GM19452 (cell line): ENCODE data around the gene FUS.
"Not testable (repeated sequence)": the region's sequence is repeated elsewhere in the genome, so short reads cannot be mapped to it uniquely, and the experiment has no call there.

Experiments
- ATAC-seq: cut with Tn5 transposase; IDR thresholded peaks from one replicate; pipeline ENCODE4 v1.9.1; 2021; ENCODE audit not compliant: unreplicated experiment

Gene FUS

DNA sequence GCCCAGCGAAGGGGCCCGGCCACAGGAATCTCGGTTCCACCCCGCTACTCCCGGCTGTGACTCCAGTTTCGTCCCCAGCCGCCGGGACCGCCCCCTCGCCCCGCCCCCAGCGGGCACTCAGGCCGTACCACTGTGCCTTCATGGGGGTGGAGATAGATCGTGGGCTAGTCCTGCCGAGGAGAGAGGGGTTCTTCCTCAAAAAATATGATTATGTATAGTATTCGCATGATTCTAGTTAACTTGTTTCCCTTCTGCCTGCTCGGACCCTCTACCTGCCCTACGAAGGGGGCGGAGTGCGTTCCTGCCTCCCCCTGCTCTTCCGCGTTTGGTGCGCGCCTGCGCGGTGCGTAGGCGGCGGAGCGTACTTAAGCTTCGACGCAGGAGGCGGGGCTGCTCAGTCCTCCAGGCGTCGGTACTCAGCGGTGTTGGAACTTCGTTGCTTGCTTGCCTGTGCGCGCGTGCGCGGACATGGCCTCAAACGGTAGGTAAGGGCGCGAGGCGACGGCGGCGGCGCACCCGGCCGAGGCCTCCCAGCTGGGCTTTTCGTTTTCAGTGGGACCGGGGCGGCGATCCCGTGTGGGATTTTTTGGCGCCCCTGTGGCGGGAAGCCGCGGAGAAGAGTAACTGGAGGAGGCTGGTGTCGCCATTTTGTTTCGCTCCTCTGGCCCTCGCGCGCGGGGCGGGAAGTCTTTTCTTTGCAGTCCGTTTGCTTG lies at the start of gene FUS:
Gene FUS (plus strand): TSS at position 393 of the 713 bp plus-strand sequence. CDS start 76 bp downstream, at position 469.
- ATAC-seq, result peak; percentile 51

DNA sequence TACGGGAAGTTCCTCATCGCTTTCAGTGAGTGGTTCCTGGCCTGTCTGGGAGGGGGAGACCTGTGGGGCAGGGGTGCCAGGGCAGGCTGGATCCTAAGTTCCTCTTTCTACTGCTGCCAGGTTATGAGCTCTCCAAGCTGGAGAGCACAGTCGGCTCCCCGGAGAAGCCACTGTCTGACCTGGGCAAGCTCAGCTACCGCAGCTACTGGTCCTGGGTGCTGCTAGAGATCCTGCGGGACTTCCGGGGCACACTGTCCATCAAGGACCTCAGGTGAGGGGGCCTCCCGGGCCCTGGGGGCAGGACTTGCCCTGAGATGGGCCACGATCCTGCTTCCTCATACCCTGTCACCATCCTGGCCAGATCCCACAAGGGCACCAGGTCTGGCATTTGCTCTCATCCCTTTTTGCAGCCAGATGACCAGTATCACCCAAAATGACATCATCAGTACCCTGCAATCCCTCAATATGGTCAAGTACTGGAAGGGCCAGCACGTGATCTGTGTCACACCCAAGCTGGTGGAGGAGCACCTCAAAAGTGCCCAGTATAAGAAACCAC lies 49.5 kb upstream of the FUS start:
- no peak for ATAC-seq

DNA sequence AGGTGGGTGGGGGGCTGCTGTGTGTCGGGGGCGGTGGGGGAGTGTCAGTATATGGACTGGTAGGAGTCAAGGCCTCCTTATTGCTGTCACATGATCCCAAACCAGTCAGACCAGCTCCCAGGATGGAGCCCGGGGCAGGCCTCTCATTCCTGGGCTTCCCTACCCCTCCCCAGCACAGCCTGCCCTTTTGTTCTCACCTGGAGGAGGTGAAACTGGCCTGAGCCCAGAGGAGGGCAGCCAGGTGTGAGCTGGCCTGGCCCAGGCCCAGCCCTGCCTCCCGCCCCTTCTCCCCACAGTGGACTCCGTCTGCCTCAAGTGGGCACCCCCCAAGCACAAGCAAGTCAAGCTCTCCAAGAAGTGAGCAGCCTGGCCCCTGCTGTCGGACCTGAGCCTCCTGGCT lies 49.0 kb upstream of the FUS start:
- ATAC-seq, result no peak

DNA sequence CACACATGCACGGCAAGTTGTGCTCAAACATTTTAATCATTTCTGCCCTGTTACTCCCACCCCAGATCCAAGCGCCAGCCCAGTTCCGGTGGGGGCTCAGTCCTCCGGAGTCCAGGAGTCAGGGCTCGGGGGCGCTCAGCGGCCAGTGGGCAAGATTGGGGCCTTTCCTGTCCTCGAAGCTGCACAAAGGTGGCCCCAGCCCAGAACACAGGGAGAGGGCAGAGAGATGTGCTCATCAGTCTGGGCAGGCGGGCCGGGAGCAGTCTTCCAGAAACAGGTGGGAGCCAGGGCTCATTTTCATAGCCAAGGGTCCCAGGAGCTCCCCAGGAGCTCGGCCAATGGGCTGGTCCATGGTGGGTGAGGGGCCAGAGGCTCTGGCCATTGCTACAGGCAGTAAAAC lies 48.5 kb upstream of the FUS start:
- no peak for ATAC-seq

DNA sequence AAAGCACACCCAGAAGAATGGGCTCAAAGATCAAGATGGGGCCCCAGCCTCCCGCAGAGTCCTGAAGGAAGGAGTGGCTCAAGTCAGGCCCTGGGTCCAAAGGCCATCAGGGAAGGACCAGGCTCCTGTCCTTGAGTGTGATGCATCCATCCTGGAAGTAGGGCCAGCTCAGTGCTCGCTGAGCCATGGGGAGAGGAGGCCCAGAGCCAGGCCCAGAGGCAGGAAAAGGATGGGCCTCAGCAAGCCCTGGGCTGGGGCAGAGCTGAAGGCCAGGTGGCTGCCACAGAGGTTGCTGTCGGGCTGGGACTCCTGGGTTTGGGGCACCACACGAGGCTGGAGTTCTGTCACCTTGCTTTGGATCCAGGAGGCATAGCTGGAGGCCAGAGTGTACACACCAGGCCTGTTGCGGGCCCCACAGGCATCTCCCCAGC lies 48.1 kb upstream of the FUS start:
- no peak for ATAC-seq

DNA sequence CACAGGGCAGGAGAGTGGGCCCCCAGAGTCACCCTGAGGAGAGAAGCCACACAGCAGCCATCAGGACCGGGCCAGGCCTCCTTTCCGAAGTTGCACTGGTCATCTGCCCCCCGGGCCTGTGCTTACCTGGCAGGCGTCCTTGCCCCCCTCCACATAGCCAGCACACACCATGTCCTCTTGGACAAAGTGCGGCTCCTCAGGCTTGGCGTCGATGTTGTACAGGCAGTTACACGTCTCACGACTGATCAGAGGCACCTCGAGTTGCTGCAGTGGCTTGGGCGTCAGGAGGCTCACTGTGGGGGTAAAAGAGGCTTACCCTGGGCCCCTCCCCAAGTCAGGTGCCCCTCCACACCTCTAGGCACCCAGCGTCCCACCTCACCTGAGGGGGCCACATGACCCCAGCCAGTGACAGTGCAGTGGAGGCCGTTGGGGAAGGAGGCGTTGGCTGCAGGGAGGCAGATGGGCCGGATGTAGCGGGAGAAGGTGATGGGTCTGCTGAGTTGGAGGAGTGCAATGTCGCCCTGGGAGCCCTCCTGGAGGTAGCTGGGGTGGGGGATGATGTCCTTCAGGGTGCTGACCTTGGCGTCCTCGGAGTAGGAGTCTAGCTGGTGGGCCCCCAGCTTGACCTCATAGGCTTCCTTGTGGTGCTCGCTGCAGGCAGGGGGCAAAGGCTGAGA lies 47.5 kb upstream of the FUS start:
- no peak for ATAC-seq

DNA sequence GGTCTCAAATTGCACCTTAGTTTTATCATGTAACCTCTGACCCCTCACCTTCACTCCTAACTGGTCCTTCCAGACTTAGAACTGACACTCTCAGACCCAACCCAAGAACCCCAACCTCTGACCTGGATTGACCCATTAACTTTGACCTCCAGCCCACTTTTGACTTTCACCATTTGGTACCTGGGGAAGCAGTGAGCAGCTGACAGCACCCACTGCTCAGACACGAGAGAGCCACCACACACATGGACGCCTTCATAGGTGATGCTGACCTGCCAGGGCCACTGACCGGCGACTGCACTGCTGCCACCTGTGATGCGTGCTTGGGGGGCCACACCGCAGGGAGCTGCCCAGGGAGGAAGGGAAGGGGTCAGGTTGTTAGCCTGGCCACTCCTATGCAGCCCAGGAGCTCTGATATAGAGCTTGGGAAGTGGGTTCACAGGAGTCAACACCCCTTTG lies 46.9 kb upstream of the FUS start:
- no peak for ATAC-seq

DNA sequence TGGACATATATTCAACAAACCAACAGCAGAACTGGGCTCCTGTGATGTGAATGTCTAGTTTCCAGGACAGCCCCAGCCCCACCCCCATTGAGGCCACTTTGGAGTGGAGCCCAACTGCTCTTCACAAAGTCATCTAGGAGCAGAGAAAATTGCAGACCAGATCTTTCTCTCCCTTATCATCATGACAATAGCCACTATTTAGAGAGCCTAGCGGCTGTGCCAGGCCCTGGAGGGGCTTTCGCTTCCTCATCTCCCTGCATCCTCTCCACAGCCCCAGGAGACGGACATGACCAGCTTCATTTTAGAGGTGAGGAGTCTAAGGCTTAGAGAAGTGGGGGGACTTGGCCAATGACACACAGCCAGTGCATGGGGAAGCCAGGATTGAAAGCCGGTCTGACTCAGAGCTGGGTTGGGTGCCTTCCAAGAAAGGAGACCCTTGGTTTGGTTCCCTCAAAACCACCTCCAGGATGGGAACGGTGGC lies 45.8 kb upstream of the FUS start:
- ATAC-seq, result no peak

DNA sequence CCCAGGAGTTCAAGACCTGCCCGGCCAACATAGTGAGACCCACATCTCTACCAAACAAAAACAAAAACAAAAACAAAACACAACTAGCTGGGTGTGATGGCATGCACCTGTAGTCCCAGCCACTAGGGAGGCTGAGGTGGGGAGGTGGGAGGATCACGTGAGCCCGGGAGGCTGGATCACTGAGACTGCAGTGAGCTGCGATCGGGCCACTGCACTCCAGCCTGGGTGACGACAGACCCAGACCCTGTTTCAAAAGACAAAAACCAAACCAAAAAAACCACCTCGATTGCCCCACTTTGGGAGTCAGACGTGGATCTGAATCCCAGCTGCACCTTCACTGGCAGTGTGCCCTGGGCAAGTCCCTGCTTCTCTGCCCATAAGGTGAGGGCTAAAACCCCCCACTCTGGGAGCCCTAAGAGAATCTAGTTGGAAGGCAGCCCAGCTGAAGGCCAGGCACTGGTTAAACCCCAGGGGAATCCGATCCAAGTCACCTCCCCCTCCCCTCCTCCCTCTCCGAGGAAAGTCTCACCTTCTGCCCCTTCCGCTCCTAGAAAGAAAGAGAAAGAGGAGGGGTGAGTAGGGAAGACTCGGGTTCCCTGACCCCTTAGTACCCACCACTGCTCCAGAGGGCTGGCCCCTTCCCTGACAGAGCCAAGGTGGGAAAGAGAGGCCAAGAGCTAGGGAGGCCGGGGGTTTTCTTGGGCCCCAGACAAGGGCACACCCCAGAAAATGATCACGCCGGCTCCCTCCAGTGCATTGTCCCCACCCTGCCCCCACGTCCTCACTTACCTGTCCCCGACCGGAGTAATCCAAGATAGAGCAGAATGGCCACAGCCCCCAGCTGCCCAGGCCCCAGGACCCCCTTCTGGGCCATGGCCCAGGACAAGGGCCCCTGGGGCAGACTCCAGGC lies 45.1 kb upstream of the FUS start:
- ATAC-seq, result no peak

DNA sequence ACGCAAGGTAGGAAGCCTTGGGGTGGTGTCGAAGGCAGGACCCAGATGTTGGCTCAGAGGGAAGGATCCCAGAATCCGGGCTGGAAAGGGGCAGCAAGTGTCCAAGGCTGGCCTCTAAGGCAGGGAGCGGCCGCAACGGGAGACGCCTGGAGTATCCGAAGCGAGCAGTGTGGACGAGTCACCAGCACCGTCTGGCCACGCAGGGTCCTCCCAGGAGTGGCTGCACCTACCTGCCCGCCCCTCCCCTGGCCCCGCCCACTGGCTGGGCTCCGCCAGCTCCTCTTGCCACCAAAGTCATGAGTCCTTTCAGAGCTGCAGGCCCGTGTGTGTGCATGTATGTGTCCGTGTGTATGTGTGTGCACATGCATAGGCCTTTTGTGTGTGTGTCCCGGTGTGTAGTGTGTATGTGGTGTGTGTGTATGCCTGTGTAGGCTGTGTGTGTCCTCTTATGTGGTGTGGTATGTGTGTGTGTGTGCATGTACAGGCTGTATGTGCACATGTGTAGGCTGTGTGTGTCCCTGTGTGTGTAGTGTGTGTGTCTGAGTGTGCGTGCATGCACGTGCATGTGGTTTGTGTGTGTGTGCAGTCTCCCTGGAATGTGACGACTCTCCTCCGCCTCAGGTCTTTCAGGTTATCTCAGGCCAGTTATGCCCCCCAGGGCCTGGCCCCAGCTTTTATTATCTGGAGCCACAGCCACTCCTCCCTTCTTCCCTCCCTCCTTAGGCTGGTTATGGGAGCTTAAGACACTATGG lies 44.2 kb upstream of the FUS start, which contains the start of gene PRSS8:
Gene PRSS8 (minus strand): TSS at position 193 of the 752 bp plus-strand sequence. CDS start 229 bp downstream, outside the sequence.
- no peak for ATAC-seq

DNA sequence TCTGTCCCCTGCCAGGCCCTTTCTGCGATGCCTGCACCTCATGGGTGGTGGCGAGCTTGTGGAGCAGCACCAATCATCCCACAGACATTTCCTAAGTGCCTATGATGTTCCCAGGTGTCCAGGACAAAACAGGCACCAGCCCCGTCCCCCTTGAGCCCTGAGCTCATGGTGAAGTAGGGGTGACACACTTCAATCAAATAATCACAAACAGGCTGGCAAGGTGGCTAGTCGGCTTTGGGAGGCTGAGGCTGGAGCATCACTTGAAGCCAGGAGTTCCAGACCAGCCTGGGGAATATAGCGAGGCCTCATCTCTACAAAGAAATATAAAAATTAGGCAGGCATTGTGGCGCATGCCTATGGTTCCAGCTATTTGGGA lies 43.7 kb upstream of the FUS start:
- no peak for ATAC-seq

DNA sequence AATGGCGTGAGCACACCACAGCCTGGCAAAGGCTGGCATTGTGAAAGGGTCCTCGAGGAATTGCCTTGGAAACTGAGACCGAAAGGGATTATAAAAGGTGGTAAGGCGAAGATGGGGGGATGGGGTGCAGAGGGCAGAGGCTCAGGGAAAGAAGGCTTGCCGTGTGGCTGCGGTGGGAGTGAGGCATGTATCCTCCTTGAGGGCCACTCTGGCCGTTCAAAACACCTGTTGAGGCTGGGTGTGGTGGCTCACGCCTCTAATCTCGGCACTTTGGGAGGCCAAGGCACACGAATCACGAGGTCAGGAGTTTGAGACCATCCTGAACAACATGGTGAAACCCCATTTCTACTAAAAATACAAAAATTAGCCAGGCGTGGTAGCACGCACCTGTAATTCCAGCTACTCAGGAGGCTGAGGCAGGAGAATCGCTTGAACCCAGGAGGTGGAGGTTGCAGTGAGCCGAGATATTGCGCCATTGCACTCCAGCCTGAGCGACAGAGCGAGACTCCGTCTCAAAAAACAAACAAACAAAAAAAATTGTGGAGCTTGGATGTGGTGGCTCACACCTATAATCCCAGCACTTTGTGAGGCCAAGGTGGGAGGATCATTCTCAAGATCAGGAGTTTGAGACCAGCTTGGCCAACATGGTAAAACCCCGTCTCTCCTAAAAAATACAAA lies 43.0 kb upstream of the FUS start:
- not testable (repeated sequence) for ATAC-seq

DNA sequence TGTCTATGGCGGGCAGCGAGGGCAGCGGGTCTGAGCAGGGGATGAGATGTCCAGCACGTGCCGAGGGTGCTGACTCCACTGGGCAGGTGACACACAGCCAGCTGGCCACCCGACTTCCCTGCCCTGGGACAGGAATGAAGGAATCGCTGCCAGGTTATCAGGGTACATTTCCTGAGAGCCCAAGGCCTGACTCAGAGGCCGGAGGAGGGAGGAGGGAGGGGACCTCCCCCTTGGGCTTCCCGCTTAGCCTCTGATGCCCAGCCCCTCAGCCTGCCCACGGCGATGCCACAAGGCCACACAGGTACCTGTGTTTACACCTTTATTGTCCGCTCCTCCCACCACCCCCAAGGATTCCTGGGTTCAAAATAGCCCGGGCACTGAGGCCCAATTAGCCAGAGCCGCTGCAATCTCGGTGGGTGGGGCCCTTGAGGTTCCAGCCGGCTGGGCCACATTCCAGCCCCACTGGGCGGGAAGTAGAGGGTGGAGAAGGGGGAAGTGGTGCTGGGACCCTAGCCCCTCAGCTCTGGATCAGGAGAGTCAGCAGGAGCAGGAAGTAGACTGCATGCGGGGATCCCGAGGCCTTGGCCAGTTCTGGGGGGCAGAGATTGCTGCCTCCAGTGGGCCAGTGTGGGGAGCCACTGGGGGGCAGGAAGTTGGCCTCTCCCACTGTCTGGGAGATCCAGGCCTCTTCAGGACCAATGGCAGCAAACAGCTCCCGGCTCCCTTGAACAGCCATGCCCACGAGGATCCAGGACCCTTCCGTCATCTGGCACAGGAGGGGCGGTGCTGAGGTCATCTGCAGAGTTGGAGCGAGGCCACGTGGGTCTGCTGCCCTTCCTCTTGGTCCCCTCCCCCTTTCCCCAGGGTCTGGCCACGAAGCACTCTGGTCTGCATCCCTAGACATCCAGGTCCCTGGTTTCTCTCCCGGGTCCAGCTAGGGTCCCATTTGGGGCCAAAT lies 41.0 kb upstream of the FUS start:
- no peak for ATAC-seq

DNA sequence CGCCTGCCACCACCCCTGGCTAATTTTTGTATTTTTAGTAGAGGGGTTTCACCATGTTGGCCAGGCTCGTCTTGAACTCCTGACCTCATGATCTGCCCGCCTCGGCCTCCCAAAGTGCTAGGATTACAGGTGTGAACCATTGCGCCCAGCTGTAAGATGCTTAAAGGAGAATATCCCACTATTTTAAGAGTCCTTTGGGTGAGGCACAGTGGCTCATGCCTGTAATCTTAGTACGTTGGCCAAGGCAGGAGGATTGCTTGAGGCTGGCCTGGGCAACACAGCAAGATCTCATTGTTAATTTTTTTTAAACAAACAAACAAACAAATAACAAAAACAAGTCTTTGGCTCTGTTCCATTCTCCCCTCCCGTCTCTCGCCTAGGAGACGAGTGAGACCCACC lies 38.9 kb upstream of the FUS start:
- not testable (repeated sequence) for ATAC-seq

DNA sequence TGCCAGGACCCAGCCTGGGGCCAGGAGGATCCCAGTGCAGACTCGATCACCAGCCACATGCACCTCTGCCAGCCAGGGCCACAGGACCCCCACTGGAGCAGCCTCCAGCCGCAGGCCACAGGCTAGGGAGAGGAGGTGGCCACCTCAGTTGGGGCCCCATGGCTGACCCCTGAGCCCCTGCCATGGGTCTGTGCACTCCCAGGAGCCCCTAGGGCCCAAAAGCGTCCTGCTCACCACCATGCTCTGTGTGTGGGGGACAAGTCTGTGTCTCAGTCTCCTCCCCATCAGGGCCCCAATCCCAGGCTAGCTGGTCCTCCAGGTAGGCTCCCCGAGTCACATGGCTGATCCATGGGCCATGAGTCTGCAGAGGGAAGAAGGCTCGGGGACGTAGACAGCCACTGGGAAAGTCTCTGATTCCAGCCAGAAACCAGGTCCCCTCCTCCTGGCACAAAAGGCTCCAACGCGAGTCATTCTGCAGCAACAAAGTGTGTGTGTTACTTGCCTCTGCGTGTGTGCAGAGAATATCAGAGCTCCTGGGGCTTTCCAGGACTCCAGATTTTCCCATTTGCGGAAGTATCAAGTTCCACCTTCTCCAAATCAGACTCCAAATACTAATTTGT lies 38.3 kb upstream of the FUS start:
- ATAC-seq, result no peak

DNA sequence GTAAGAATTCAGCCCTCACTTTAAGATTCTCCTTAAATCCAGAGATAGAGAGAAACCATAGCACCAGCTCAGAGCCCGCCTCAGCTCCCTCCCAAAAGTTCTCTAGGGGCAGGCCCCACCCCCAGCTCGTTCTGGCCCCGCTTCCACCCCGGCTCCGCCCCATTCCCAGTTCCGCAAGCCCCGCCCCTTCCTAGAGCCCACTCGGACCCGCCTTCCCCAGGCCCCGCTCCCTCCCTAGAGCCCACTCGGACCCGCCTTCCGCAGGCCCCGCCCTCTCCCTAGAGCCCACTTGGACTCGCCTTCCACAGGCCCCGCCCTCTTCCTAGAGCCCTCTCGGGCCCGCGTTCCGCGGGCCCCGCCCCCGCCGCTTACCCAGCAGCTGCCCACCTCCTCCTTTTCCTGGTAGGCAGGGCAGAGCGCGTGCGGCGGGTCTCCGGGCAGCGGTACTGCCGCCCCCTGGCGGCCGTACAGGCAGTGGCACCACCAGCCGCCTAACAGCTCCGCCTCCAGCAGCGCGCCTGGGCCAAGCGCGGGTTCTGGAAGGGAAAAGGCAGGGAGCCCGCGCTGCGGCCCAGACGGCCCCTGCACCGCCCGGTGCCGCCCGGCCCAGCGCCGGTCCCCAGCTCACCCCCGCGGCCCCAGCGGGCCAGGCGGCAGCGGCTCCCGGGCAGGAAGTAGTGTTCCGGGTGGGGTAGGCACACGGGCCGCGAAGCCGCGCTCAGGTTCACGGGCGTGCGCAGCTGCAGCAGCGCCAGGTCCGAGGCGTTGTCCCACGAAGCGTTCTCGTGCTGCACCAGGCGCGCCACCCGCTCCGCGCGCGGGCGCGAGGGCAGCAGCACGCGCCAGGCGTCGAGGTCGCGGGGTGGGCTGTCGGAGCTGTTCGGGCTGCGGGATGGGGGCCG lies 37.6 kb upstream of the FUS start:
- ATAC-seq, result peak; percentile 83
